Right cardiac atrium (tissue), 5 donors: Measurements from ENCODE around the gene TTC39A. TPM values are rescaled to one million over a fixed set of nuclear protein-coding genes. Genes with fewer than 3 reads are reported as not detected.

Experiments used
- ATAC-seq, 2 donors: fragments of 200-7000 bp; cut with Tn5 transposase; one replicate each; pipeline versions ENCODE4 v1.8.0 to v1.9.1; 2020; ENCODE audit warnings: moderate library complexity in 2 of 2, mild to moderate bottlenecking in 1 of 2
- DNase-seq, 3 donors: peaks; one replicate each; pipeline ENCODE4 v3.0.0-alpha.2; 2020
- H3K27ac ChIP-seq: one replicate; pipeline ENCODE4 v1.5.1; 2013; ENCODE audit warnings: mild to moderate bottlenecking, low read length, control low read depth, moderate library complexity
- H3K27me3 ChIP-seq: one replicate; pipeline ENCODE4 v1.6.1; 2013; ENCODE audit not compliant: control insufficient read depth, insufficient read depth
- H3K4me1 ChIP-seq: one replicate; pipeline ENCODE4 v1.6.1; 2013; ENCODE audit warnings: low read length; ENCODE audit not compliant: control insufficient read depth, insufficient read depth
- H3K4me3 ChIP-seq: one replicate; pipeline ENCODE4 v1.5.1; 2013; ENCODE audit warnings: low read length, control low read depth
- H3K9me3 ChIP-seq: one replicate; pipeline ENCODE4 v1.6.1; 2013; ENCODE audit warnings: low read length; ENCODE audit not compliant: control insufficient read depth
- WGBS: extraction: QIAGEN DNeasy Blood & Tissue Kit; methylation state at CpG from one replicate; pipeline ENCODE4 v1.1.7; 2013; 5-methylcytosine and 5-hydroxymethylcytosine counted together
- intact Hi-C, 4 donors: fragments of 100-400 bp; cut with DNase I; formaldehyde crosslinking; loops; one replicate each; pipeline versions ENCODE4 v1.11.0 to v1.14.0; 2022 to 2023
- polyA plus RNA-seq: library from polyadenylated mRNA; stranded (reverse); fragments of 200-250 nt; gene quantifications from one replicate; pipeline ENCODE4 v1.2.3, GENCODE V29; 2013
- total RNA-seq, 4 donors: library from RNA; stranded (reverse); fragmentation: NEBNext Ultra II Directional; extraction: Animal tissue kit (Norgen Biotek cat#: 25700); gene quantifications; one replicate each; pipeline ENCODE4 v1.2.1, GENCODE V29; 2021
- donor health status: healthy with polysubstance abuse.
- donor health status: DM: no; HTN: yes; CAD: no.
- donor health status: DM: no; HTN: no; CAD: no.
- donor health status: DM: no; HTN: yes; CAD: no; lungs with severe emphysema.
- donor health status: DM: yes; HTN: yes; CAD: no.

TTC39A gene
- total and polyA plus RNA-seq, 5 donors: 11.6 to 24.7 (median 15.7) TPM

DNA sequence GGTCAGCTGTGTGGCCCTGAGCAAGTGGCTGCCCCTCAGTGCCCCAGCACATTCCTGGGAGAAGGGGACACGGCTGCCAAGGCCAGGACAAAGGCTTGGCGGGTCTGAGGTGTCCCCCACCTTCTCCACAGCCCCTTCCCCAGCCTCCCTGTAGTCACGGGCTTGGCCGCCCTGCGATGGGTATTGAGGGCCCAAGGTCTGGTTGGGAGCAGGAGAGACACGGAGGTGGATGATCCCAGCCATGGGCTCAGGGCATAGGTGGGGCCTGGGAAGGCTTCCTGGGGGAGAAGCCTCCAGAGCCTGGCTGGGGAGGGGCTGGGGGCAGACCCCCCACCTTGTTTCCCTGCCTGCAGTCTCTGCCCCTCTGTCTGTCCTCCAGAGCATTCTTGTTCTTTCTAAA, 27.0 kb downstream of the TTC39A start:
- Histone ChIP-seq H3K27ac (no peak overlapping the region), H3K9me3 (no peaks in the 10 kb centered on the region), H3K4me1 (no peaks in the 10 kb centered on the region), H3K4me3 (no peak overlapping the region), H3K27me3 (no peaks in the 10 kb centered on the region)
- no peak for DNase-seq
- intact Hi-C loops: no loop called here
- ATAC-seq: peak; percentile 15 to 22
- WGBS: 90% methylated on average over 6 of the region's 6 CpGs

DNA sequence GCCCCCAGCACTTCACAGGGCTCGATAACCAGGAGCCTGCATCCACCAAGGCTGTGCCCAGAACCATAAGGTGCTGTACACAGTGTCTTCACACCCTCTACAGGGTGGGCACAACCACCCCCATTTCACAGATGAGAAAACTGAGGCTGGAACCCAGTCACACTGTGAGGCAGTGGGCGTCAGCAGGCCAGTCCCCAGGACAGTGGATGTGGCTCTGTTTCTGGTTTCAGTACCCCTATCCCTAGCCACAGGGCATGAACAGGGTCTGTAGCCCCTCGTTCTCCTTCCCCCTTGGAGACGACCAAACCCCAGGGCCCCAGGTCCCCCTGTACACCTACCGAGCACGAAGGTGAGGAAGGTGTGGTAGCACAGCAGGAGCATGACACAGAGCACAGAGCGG, 27.6 kb downstream of the TTC39A start:
- intact Hi-C loops: no loop called here

GRCh38 chr1:51302270-51302669, 28.1 kb downstream of the TTC39A start:
- DNase-seq (no peak), ATAC-seq (no peak)
- no peaks in the 10 kb centered on the region for H3K9me3 ChIP-seq
- WGBS: 84% methylated on average over 10 of the region's 10 CpGs
- no peak overlapping the region for H3K4me3 ChIP-seq
- H3K4me1 ChIP-seq: peaks cover 4% of the 10 kb centered on the region
- H3K27ac ChIP-seq: no peak overlapping the region
- H3K27me3 ChIP-seq: no peaks in the 10 kb centered on the region
- intact Hi-C loops: no loop called here

More for the DNA sequence above, 27.6 kb downstream of the TTC39A start:
- Histone ChIP-seq H3K9me3 (no peaks in the 10 kb centered on the region), H3K27me3 (no peaks in the 10 kb centered on the region), H3K4me1 (peaks cover 3% of the 10 kb centered on the region), H3K27ac (no peak overlapping the region), H3K4me3 (no peak overlapping the region)
- WGBS: 86% methylated on average over 7 of the region's 7 CpGs
- DNase-seq: no peak
- ATAC-seq: peak in 1 of 2 donors; percentile 5

DNA sequence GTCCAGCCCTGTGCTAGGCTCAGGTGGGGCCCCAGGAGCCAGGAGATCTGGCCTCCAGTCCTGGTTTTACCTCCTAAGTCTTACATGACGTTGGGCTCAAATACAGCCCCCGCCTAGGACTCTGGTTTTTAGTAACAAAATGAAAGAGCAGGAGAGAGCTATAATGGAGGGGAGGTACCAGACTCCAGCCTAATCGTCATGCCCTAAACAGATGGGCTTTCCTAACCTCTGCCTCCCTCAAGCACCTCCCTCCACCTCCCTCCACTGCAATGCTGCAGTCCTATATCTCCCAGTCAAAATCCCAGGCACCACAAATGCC, 28.6 kb downstream of the TTC39A start:
- Histone ChIP-seq H3K4me1 (peaks cover 4% of the 10 kb centered on the region), H3K9me3 (no peaks in the 10 kb centered on the region), H3K27ac (no peak overlapping the region), H3K27me3 (no peaks in the 10 kb centered on the region), H3K4me3 (no peak overlapping the region)
- ATAC-seq: no peak
- 75% methylated on average over 3 of the region's 3 CpGs for WGBS
- no peak for DNase-seq
- intact Hi-C loops: no loop called here

DNA sequence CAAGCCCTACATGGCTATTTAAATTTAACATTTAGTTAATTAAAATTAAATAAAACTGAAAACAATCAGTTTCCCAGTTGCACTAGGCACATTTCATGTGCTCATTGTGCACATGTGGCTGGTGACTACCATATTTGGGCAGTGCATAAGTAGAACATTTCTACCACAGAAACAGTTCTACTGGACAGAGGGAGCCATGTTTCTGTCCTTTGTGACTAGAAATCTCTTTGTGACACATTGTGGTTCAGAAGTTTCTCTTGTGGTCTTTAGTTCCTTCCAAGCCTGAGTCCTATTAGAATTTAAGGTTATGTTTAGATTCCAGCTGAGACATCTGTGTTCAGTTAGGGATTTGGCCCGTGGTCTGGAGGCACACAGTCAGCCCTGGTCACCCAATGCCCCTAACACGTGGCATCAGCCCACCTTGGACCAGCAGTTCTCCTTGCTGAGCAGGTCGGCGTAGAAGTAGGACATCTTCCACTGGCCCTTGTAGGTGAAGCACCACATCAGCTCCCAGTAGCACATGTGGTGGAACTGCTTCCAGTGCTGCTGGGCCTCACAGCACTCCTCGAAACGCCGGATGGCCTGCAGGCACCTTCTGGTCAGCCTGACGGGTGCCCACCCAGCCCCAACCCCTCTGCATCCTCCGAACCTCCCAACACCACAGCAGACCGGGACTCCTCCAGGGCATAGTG, 29.1 kb downstream of the TTC39A start:
- ATAC-seq: no peak
- Histone ChIP-seq H3K27ac (no peak overlapping the region), H3K9me3 (no peaks in the 10 kb centered on the region), H3K4me1 (peaks cover 7% of the 10 kb centered on the region), H3K4me3 (no peak overlapping the region), H3K27me3 (no peaks in the 10 kb centered on the region)
- no peak for DNase-seq
- WGBS: 90% methylated on average over 10 of the region's 10 CpGs
- intact Hi-C loops: no loop called here

DNA sequence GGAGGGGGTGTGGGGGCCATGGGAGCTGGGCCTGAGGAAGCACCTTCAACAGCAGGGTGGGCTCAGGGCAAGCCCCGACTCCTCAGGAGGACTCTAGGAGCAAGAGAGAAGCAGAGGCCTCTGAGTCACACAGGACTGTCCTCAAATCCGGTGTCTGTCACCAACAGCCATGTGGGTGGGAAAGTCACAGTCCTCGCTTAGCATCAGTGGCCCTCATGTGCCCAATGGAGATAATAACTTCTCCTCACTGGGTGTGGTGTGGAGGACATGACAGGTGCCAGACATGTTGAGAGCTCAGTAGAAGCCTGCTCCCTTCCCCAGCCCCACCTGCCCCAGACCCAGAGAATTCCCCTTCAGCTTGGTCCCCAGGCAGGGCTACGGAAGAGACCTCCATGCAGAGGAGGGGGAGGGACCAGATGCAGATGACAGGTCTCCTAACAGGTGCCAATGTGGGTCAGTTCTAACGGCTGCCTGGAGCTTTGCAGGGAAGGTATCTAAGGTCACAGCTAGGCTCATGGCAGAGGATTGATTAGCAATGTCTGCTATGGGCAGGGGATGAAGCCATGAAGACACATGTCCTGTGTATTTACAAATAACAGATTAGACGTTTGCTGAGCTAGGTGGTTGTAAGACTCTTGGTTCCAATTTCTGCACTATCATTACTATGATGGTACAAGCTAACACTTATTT, 30.2 kb downstream of the TTC39A start:
- intact Hi-C loops: loop anchor here in 1 of 4 donors (10.0 kb wide), 1 partner anchor 95 kb away; no protein-coding TSS in a partner anchor
- H3K9me3 ChIP-seq: no peaks in the 10 kb centered on the region
- no peak overlapping the region for H3K4me3 ChIP-seq
- H3K27ac ChIP-seq: no peak overlapping the region
- no peak for DNase-seq
- H3K27me3 ChIP-seq: no peaks in the 10 kb centered on the region
- ATAC-seq: no peak
- WGBS: 83% methylated on average over 6 of the region's 6 CpGs
- H3K4me1 ChIP-seq: peaks cover 7% of the 10 kb centered on the region

DNA sequence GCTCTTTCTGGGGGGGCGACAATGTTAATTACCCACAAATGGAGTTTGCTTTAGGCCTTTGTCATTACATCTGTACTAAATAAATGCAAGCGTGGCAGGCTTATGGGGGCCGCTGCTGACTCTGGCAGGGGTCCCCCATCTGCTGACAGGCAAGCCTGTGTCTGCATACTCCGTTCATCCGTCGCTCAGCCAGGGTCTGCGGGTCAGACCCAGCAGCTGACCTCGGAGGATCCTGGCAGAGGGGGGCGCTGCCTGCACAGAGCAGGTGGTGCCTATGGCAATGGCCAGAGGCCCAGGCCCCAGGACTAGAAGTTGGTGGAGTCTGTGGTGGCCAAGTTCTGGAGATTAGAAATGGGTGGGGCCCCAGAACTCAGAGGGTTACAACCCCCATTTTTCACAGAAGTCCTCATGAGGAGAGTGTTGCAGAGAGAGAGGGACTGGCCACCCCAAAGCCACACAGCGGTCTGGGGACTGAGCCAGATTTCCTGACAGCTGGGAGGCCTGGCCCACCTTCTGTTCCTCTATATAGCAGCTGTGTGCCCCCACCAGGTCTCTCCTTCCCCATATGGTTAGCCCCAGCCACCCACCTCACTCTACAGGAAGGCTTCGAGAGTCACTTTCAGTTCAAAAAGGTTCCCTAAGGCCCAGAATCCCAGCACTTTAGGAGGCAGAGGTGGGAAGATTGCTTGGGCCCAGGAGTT, 31.0 kb downstream of the TTC39A start:
- H3K27me3 ChIP-seq: no peaks in the 10 kb centered on the region
- no peak overlapping the region for H3K4me3 ChIP-seq
- no peak for ATAC-seq
- intact Hi-C loops: loop anchor here in 1 of 4 donors (10.0 kb wide), 1 partner anchor 95 kb away; no protein-coding TSS in a partner anchor
- WGBS: 95% methylated on average over 11 of the region's 11 CpGs
- H3K9me3 ChIP-seq: no peaks in the 10 kb centered on the region
- no peak overlapping the region for H3K27ac ChIP-seq
- H3K4me1 ChIP-seq: peaks cover 7% of the 10 kb centered on the region
- DNase-seq: no peak

- ATAC-seq: no peak
- Histone ChIP-seq H3K27me3 (no peaks in the 10 kb centered on the region), H3K9me3 (no peaks in the 10 kb centered on the region), H3K4me1 (peaks cover 7% of the 10 kb centered on the region), H3K4me3 (no peak overlapping the region), H3K27ac (no peak overlapping the region)
- DNase-seq: no peak
- intact Hi-C loops: loop anchor here in 1 of 4 donors (10.0 kb wide), 1 partner anchor 94 kb away; no protein-coding TSS in a partner anchor
- WGBS: 83% methylated on average over 4 of the region's 4 CpGs
Measured at GRCh38 chr1:51298322-51298705, 32.0 kb downstream of the TTC39A start.

- ATAC-seq (peak in 1 of 2 donors; percentile 20), DNase-seq (no peak)
- no peak overlapping the region for H3K27ac ChIP-seq
- H3K9me3 ChIP-seq: no peaks in the 10 kb centered on the region
- no peaks in the 10 kb centered on the region for H3K27me3 ChIP-seq
- intact Hi-C loops: loop anchor here in 1 of 4 donors (10.0 kb wide), 1 partner anchor 93 kb away; no protein-coding TSS in a partner anchor
- peaks cover 7% of the 10 kb centered on the region for H3K4me1 ChIP-seq
- H3K4me3 ChIP-seq: peak overlapping the region; percentile 34
- 73% methylated on average over 25 of the region's 25 CpGs for WGBS
Measured at GRCh38 chr1:51297401-51298321, 32.7 kb downstream of the TTC39A start.
